ENCODE results near the gene ACVR1.

The ACVR1 gene

DNA sequence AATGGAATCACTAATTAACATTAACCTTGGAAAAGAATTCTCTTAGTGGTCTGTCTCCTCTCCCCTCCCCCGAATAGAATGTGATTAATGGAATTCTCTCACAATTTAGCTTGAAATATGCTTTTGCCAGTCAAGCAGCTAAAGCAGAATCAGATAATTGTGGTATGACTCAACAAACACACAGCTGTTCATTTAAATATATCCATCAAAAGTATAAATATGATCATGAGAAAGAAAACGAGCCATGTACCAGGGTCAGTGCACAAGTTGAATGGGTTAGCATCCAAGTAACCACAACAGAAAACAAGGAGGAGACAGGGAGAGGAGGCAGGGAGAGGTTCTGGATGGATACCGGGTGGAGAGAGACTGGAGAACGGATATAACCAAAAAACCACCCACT is 66.9 kb downstream of the ACVR1 start:
- DNase-seq (ENCODE audit: extremely low read depth, low read depth): peak; percentile 39
- TF ChIP-seq, protein P1, sequence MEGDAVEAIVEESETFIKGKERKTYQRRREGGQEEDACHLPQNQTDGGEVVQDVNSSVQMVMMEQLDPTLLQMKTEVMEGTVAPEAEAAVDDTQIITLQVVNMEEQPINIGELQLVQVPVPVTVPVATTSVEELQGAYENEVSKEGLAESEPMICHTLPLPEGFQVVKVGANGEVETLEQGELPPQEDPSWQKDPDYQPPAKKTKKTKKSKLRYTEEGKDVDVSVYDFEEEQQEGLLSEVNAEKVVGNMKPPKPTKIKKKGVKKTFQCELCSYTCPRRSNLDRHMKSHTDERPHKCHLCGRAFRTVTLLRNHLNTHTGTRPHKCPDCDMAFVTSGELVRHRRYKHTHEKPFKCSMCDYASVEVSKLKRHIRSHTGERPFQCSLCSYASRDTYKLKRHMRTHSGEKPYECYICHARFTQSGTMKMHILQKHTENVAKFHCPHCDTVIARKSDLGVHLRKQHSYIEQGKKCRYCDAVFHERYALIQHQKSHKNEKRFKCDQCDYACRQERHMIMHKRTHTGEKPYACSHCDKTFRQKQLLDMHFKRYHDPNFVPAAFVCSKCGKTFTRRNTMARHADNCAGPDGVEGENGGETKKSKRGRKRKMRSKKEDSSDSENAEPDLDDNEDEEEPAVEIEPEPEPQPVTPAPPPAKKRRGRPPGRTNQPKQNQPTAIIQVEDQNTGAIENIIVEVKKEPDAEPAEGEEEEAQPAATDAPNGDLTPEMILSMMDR (IDR thresholded peaks at IDR 0.05; ENCODE audit: low read depth, low read length): no peak

- no peak for DNase-seq (ENCODE audit: extremely low read depth, low read depth)
- TF ChIP-seq, protein P1 (IDR thresholded peaks at IDR 0.05; ENCODE audit: low read depth, low read length): no peak
Measured at GRCh38 chr2:157808421-157808820, 67.7 kb downstream of the ACVR1 start.

DNA sequence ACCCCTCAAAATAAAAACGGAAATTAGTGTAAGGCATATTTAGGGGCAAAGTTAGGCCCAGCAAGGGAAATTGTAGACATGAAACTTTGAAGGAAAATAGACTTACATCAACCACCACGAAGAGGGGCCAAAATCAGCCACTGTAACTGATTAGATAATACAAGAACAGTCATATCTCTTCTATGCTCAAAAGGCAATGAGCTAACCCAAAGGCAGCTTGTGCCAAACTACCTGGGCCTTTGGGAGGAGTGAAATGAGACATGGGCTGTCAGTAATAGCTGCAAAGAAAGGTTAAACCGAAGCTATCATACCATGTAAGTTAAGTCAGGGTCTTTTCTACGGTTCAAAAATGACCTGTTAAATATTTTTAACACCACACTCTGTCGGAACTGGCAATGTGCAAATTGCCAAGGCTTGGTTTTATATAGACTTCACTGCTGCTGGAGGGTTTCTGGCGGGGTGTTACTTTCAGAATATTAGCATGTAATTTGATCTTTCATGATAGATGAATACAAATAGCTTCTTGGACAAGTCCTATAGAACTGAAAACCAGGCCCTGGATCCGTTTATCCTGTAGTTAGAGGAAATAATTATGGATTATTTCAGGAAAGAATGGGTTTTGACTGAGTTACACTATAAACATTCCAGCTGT is 69.6 kb downstream of the ACVR1 start:
- TF ChIP-seq, protein P1 (IDR thresholded peaks at IDR 0.05; ENCODE audit: low read depth, low read length): no peak
- no peak for DNase-seq (ENCODE audit: extremely low read depth, low read depth)

DNA sequence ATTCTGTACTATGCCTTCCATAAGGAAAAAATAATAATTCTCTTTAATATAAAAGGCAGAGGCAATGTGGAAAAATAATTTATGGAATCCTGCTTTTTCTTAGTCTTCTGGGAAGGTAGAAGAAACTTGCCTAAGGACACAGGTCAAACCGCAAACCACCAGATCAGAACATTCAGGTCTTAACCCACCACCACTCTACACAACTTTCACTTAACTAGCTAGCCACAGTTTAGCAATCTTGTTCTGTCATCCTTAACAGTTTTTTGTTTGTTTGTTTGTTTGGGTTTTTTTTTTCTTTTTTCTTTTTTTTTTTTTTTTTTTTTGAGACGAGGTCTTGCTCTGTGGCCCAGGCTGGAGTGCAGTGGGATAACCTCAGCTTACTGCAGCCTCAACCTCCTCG is 70.6 kb downstream of the ACVR1 start:
- TF ChIP-seq, protein P1 (IDR thresholded peaks at IDR 0.05; ENCODE audit: low read depth, low read length): no peak
- no peak for DNase-seq (ENCODE audit: extremely low read depth, low read depth)

GRCh38 chr2:157804355-157804754 is 71.8 kb downstream of the ACVR1 start:
- DNase-seq (ENCODE audit: extremely low read depth, low read depth): no peak
- TF ChIP-seq, protein P1 (IDR thresholded peaks at IDR 0.05; ENCODE audit: low read depth, low read length): no peak

- no peak for DNase-seq (ENCODE audit: extremely low read depth, low read depth)
- TF ChIP-seq, protein P1 (IDR thresholded peaks at IDR 0.05; ENCODE audit: low read depth, low read length): no peak
Measured at GRCh38 chr2:157803952-157804351, 72.2 kb downstream of the ACVR1 start.

DNA sequence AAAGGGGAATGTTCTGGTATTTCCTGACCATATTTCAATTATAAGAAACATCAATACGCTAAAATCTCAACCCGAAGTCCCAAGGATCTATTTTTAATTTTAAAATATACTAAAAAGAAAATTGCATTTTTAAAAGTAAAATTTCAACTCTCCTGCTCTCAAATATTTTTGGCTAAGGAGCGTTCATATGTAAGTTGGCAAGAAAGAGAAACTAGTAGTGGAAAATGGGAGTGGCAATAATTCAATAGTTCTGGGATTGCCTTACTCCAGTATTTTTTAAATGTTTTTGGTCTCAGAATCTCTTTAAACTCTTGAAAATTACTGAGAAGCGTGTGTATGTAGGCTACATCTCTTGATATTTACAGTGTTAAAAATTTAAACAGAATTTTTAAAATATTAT is 72.7 kb downstream of the ACVR1 start:
- DNase-seq (ENCODE audit: extremely low read depth, low read depth): no peak
- TF ChIP-seq, protein P1 (IDR thresholded peaks at IDR 0.05; ENCODE audit: low read depth, low read length): no peak
